Epithelial cell of umbilical artery (primary cell): Measurements from ENCODE around the gene ZNFX1. TPM values are rescaled to one million over a fixed set of nuclear protein-coding genes. Genes with fewer than 3 reads are reported as not detected.

Experiments used
- total RNA-seq: library from RNA; depleted of rRNA; stranded (reverse); fragments of >200 nt; gene quantifications from 2 replicates; pipeline ENCODE4 v1.2.3, GENCODE V29; 2014

Gene ZNFX1
- 26.0 and 46.8 TPM in 2 replicates for total RNA-seq

DNA sequence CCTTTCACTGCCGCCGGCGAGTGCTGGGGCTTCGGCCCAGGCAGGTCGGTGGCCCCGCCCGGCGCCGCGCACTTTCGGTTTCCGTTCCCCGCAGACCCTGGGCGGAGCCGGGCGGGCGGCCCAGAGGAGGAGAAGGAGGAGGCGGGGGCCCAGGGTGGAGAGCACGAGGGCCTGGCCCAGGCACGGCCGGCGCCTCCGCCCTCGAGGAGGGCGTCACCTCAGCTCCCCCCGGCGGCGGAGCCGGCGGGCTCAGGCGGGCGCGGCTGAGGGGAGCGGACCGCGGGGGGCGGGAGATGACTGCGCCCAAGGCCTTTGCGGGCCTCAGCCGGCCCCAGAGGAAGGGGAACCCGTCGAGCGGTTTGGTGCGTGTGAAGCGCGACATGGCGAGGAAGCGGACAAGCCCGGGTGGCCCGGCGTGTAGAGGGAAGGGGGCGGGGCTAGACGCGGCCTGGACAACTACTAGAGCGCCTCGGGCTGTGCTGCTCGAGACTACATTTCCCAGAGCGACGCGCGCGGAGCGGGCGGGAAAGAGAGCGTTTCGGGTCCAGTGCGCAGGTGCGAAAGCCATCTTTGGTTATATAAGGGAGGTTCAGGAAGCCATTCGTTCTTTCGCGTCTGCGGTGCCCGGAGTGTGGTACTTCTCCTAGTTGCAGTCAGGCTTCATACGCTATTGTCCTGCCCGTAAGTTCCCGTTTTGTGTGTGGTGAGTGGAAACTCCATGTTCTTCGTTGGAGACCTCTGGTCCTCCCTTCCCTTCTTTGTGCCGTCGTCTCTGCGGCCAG is at the start of gene ZNFX1:
TSS of gene ZNFX1 (minus strand) at position 22 of the 782 bp plus-strand sequence. CDS start 2,218 bp downstream, outside the sequence.

DNA sequence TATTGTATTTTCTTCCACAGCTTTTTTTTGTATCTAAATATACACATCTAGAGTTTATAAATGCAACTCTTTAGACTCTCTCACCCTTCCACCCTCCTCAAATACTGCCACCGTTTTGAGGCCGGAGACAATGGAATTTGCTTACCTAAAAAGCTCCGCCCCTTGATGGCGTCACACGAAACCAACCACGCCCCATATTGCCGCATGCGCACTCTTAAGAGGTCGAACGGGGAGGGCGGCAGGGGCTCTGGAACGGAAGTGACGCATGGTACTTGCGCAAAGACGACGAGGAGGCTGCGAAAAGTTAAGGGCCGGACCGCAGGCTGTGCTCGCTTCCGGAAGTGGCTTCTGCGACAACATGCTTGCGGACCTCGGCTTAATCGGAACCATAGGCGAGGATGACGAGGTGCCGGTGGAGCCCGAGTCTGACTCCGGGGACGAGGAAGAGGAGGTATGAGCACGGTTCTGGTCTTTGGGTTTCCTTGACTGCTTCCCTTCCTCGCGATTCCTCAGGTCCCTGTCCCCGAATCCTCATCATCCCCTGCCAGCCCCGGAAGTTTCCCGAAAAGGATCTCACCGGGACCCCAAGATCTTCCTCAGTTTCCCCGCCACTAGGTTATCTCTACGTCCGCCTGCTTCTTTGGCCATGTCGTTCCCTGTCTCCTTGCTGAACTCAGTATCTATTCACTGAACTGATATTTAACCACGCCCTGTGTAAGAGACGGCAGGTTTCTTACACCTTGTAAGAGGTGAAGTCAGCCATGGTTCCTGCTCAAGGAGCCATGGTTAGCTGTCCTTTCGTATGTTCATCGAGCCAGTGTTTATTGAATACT is 58.5 kb downstream of the ZNFX1 start, which contains the start of gene DDX27:
TSS of gene DDX27 (plus strand) at position 326 of the 833 bp plus-strand sequence. CDS start at position 359, 33 bp downstream.

Other genes starting within 250 kb of the ZNFX1 start
- 111 and 121 TPM in 2 replicates for gene CSE1L, start 231.7 kb downstream of the ZNFX1 start, total RNA-seq
- gene STAU1, start 89.7 kb downstream of the ZNFX1 start, total RNA-seq: 38.1 and 40.3 TPM in 2 replicates
- gene DDX27, start 58.6 kb downstream of the ZNFX1 start, total RNA-seq: 27.9 and 29.8 TPM in 2 replicates
- under 0.01 TPM in 1 of 2 replicates, not detected in the other for gene KCNB1, start 204.6 kb upstream of the ZNFX1 start, total RNA-seq